T-helper 17 cell (primary cell): ENCODE measurements around the gene RASGEF1C. TPM values are rescaled to one million over a fixed set of nuclear protein-coding genes. Genes with fewer than 3 reads are reported as not detected.

Source experiments
- ATAC-seq: fragments of 150-1000 bp; cut with Tn5 transposase; 2 replicates; pipeline ENCODE4 v1.10.0; 2021; ENCODE audit warnings: mild to moderate bottlenecking, moderate library complexity
- DNase-seq, 3 donors: peaks; one replicate each; pipeline versions ENCODE4 v3.0.0 to v3.0.0-alpha.2; 2020 to 2021
- H3K9me3 ChIP-seq: one replicate; pipeline ENCODE4 v1.7.0; 2013; ENCODE audit warnings: low read length, mild to moderate bottlenecking; ENCODE audit not compliant: control insufficient read depth, poor library complexity, severe bottlenecking
- H3K27ac Mint-ChIP-seq: one replicate; pipeline ENCODE4 v1.8.0; 2022; ENCODE audit warnings: mild to moderate bottlenecking, moderate library complexity, mixed read lengths
- H3K27me3 Mint-ChIP-seq: one replicate; pipeline ENCODE4 v1.8.0; 2022; ENCODE audit warnings: mixed read lengths
- H3K36me3 Mint-ChIP-seq: one replicate; pipeline ENCODE4 v1.8.0; 2022; ENCODE audit warnings: low read depth, mixed read lengths
- H3K4me1 Mint-ChIP-seq: one replicate; pipeline ENCODE4 v1.8.0; 2022; ENCODE audit warnings: mild to moderate bottlenecking, mixed read lengths
- H3K4me3 Mint-ChIP-seq: one replicate; pipeline ENCODE4 v1.8.0; 2022; ENCODE audit warnings: mild to moderate bottlenecking, moderate library complexity, mixed read lengths
- total RNA-seq, 4 donors: library from RNA in 2 of 4; stranded (reverse) in 2 of 4; gene quantifications; one replicate each; pipeline ENCODE4 v1.2.3 and lab custom pipeline; 2022 to 2026

RASGEF1C gene
- total RNA-seq, 2 donors from 2014 or later: not detected

- no peak for DNase-seq
- H3K27ac Mint-ChIP-seq: no peak overlapping the region
- H3K27me3 Mint-ChIP-seq: peaks cover 52% of the 10 kb centered on the region
- peaks cover 5% of the 10 kb centered on the region for H3K4me1 Mint-ChIP-seq
- no peaks in the 10 kb centered on the region for H3K36me3 Mint-ChIP-seq
- no peak overlapping the region for H3K4me3 Mint-ChIP-seq
- ATAC-seq: no peak
- H3K9me3 ChIP-seq: no peaks in the 10 kb centered on the region
Observed at GRCh38 chr5:180081481-180081880, 127.5 kb downstream of the RASGEF1C start.

DNA sequence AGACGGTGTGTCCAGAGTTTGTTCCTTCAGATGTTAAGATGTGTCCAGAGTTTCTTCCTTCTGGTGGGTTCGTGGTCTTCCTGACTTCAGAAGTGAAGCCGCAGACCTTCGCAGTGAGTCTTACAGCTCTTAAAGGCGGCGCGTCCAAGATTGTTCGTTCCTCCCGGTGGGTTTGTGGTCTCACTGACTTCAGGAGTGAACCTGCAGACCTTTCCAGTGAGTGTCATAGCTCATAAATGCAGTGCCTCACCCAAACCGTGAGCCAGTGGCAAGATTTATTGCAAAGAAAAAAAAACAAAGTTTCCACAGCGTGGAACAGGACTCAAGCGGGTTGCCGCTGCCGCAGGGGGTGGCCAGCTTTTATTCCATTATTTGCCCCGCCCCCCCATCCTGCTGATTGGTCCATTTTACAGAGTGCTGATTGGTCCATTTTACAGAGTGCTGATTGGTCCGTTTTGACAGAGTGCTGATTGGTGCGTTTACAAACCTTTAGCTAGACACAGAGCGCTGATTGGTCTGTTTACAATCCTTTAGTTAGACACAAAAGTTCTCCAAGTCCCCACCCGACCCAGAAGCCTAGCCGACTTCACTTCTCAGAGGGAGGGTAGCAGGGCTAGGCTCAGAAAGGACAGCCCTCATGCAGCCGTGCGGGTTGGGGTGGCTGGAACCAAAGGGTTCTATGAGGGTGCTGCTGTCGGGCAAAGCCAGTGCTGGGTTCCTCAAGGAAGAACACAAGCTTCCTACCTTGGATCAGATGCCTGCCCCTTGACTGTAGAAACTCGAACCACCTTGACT lies 128.3 kb downstream of the RASGEF1C start:
- no peaks in the 10 kb centered on the region for H3K9me3 ChIP-seq
- Mint-ChIP-seq H3K36me3 (no peaks in the 10 kb centered on the region), H3K27me3 (peaks cover 52% of the 10 kb centered on the region), H3K27ac (no peak overlapping the region), H3K4me3 (no peak overlapping the region), H3K4me1 (peaks cover 2% of the 10 kb centered on the region)
- DNase-seq (peak in 1 of 3 donors; percentile 23), ATAC-seq (peak; percentile 18)

DNA sequence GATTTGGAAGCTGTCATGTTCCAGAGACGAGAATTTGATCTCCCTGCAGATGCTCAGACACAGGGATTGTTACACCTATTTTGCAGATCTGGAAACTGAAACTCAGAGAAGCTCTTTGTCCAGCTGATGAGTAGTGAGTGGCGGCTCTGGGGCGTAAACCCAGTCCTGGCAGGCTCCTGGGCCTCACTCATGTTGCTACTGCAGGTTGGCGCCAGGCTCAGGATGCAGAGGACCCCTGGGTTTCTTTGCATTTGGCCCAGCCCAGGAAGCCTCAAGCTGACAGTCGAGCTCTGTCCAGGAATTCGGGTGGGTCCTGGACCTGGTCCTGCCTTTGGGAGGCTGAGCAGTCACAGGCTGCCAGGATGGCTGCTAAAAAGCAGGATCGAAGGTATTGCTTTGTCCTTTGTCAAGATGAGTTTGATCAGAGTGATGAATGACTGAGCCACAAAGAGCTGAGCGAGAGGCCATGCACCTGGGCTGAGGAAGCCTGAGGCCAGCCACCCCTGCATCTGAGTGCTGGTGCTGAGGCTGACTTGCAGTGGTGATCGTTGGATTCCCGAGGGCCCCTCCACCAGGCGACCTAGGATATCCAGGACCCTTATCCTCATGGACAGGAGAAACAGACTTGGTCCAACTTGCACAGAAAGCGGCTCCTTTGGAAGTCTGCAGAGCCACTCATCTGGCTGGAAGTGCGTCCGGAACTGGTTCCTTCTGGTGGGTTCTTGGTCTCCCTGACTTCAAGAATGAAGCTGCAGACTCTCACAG lies 129.1 kb downstream of the RASGEF1C start:
- no peaks in the 10 kb centered on the region for H3K9me3 ChIP-seq
- peaks cover 52% of the 10 kb centered on the region for H3K27me3 Mint-ChIP-seq
- H3K4me3 Mint-ChIP-seq: no peak overlapping the region
- no peak overlapping the region for H3K27ac Mint-ChIP-seq
- DNase-seq (no peak), ATAC-seq (no peak)
- H3K36me3 Mint-ChIP-seq: no peaks in the 10 kb centered on the region
- H3K4me1 Mint-ChIP-seq: no peaks in the 10 kb centered on the region

DNA sequence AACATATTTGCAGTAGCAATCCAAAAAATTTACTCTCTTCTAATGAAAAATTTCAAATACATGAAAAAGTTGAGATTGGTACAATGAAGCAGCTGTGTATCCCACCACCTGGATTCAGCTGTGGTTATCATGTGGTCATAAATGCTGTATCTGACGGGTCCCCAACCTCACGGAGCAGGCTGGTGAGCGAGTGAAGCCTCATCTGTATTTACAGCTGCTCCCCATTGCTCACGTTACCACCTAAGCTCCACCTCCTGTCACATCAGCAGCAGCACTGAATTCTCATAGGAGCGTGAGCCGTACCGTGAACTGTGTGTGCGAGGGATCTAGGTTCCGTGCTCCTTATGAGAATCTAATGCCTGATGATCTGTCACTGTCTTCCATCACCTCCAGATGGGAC lies 130.7 kb downstream of the RASGEF1C start:
- H3K9me3 ChIP-seq: no peaks in the 10 kb centered on the region
- DNase-seq (no peak), ATAC-seq (no peak)
- Mint-ChIP-seq H3K4me3 (no peak overlapping the region), H3K4me1 (peaks cover 2% of the 10 kb centered on the region), H3K36me3 (no peaks in the 10 kb centered on the region), H3K27ac (no peak overlapping the region), H3K27me3 (peaks cover 43% of the 10 kb centered on the region)

- Mint-ChIP-seq H3K27me3 (peaks cover 38% of the 10 kb centered on the region), H3K36me3 (no peaks in the 10 kb centered on the region)
Observed at GRCh38 chr5:180077594-180078284, 131.3 kb downstream of the RASGEF1C start.

GRCh38 chr5:180075703-180076102 lies 133.3 kb downstream of the RASGEF1C start:
- Mint-ChIP-seq H3K4me3 (no peak overlapping the region), H3K27ac (no peak overlapping the region), H3K27me3 (peaks cover 20% of the 10 kb centered on the region), H3K4me1 (peaks cover 10% of the 10 kb centered on the region), H3K36me3 (no peaks in the 10 kb centered on the region)
- H3K9me3 ChIP-seq: no peaks in the 10 kb centered on the region
- DNase-seq (no peak), ATAC-seq (no peak)

More at GRCh38 chr5:180077594-180078284, 131.3 kb downstream of the RASGEF1C start:
- ATAC-seq: no peak
- Mint-ChIP-seq H3K4me3 (no peak overlapping the region), H3K4me1 (peaks cover 4% of the 10 kb centered on the region), H3K27ac (no peak overlapping the region)
- DNase-seq: no peak
- no peaks in the 10 kb centered on the region for H3K9me3 ChIP-seq

DNA sequence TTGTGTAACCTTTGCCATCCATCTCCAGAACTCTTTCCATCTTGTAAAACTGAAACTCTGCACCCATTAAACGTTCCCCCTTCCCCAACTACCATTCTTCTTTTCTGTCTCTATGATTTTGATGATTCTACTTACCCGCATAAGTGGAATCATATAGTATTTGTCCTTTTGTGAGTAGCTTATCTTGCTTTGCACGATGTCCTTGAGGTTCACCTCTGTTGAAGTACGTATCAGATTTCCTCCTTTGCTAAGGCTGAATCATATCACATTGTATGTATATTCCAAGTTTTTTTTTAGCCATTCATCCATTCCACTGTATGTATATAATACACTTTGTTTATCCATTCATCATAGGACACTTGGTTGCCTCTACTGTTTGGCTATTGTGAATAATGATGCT lies 134.5 kb downstream of the RASGEF1C start:
- H3K9me3 ChIP-seq: no peaks in the 10 kb centered on the region
- Mint-ChIP-seq H3K4me3 (no peak overlapping the region), H3K4me1 (peaks cover 19% of the 10 kb centered on the region), H3K27ac (peak overlapping the region; percentile 77), H3K36me3 (no peaks in the 10 kb centered on the region), H3K27me3 (peaks cover 8% of the 10 kb centered on the region)
- DNase-seq (no peak), ATAC-seq (no peak)

DNA sequence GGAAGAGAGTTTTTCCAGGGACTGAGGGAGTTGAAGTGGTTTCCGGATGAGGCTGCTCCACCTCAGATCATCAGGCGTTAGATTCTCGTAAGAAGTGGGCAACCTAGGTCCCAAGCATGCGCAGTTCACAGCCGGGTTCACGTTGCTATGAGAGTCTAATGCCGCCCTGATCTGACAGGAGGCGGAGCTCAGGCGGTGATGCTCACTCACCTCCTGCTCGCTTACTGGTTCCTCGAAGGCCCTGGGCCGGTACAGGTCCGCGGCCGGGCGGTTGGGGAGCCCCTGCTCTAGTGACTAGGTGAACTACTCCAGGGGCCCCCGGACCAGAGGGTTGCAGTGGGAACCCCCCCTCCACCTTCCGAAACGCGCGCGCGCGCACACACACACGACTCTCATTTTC lies 136.5 kb downstream of the RASGEF1C start:
- H3K27me3 Mint-ChIP-seq: no peaks in the 10 kb centered on the region
- peaks cover 19% of the 10 kb centered on the region for H3K4me1 Mint-ChIP-seq
- no peak for DNase-seq
- peak overlapping the region; percentile 57 for H3K4me3 Mint-ChIP-seq
- no peaks in the 10 kb centered on the region for H3K9me3 ChIP-seq
- no peak for ATAC-seq
- no peaks in the 10 kb centered on the region for H3K36me3 Mint-ChIP-seq
- H3K27ac Mint-ChIP-seq: peak overlapping the region; percentile 69

DNA sequence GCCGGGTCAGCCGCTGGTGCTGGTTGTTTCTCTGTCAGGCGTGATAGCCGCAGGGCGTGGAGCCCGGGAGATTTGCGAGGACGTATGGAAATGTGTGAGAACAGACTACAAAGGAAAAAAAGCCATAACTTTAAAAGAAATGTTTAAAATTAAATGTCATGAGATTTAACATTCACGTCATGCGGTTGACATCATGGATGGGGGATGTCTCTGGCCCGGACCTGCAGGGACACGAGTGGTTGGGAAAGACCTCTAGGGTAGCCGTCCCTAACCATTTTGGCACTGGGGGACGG lies 136.8 kb downstream of the RASGEF1C start:
- DNase-seq: no peak
- Mint-ChIP-seq H3K27ac (peak overlapping the region; percentile 69), H3K4me1 (peaks cover 19% of the 10 kb centered on the region), H3K36me3 (no peaks in the 10 kb centered on the region), H3K4me3 (peak overlapping the region; percentile 88), H3K27me3 (no peaks in the 10 kb centered on the region)
- no peaks in the 10 kb centered on the region for H3K9me3 ChIP-seq
- ATAC-seq: no peak

DNA sequence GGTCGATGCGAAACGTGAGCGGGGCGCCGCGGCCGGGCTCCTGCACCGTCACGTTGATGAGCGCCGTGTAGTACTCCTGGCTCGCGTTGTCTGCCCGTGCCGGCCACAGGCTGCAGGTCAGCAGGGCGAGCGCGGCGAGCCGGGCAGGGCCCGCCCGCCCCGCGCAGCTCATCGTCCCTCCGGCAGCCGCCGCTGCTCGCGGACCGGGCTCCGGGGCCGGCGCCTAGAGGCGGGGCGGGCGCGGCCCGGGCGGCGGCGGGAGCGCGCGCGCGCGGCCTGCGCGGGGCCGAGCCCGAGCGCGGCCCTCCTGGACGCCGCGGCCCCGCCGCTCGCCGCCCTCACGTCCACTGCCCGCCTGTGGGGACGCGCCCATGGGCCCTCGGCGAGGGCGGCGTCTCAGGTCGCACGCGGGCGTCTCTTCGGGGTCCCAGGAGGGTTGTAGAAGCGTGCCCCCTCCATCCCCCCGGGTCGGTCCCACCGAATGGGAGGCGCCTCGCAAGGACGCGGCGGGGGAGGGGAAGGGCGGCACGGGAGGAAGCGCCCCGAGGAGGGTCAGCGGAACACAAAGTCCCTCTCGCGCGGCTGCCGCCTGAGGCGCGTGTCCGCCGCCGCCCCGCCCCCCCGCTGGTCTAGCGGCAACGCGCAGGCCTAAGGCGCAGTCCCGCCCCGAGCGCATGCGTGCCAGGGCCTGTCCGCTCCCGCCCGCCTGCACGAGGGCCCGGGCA lies 137.3 kb downstream of the RASGEF1C start, which contains the start of gene RNF130:
Gene RNF130 (minus strand): TSS at position 229 of the 725 bp plus-strand sequence. CDS start 57 bp downstream, at position 172.
- Mint-ChIP-seq H3K27me3 (no peaks in the 10 kb centered on the region), H3K4me3 (peak within 1 kb of the TSS; percentile 94), H3K36me3 (no peaks in the 10 kb centered on the region), H3K4me1 (peaks cover 19% of the 10 kb centered on the region), H3K27ac (peak within 1 kb of the TSS; percentile 69)
- peak; percentile 85 for ATAC-seq
- DNase-seq: peak; percentile 70 to 79 (median 75)
- no peaks in the 10 kb centered on the region for H3K9me3 ChIP-seq

GRCh38 chr5:180070756-180071530 lies 138.1 kb downstream of the RASGEF1C start:
- peak overlapping the region; percentile 94 for H3K4me3 Mint-ChIP-seq
- ATAC-seq: peak; percentile 19
- no peak for DNase-seq
- no peaks in the 10 kb centered on the region for H3K27me3 Mint-ChIP-seq
- H3K9me3 ChIP-seq: no peaks in the 10 kb centered on the region
- H3K4me1 Mint-ChIP-seq: peaks cover 19% of the 10 kb centered on the region
- H3K27ac Mint-ChIP-seq: peak overlapping the region; percentile 19
- no peaks in the 10 kb centered on the region for H3K36me3 Mint-ChIP-seq

DNA sequence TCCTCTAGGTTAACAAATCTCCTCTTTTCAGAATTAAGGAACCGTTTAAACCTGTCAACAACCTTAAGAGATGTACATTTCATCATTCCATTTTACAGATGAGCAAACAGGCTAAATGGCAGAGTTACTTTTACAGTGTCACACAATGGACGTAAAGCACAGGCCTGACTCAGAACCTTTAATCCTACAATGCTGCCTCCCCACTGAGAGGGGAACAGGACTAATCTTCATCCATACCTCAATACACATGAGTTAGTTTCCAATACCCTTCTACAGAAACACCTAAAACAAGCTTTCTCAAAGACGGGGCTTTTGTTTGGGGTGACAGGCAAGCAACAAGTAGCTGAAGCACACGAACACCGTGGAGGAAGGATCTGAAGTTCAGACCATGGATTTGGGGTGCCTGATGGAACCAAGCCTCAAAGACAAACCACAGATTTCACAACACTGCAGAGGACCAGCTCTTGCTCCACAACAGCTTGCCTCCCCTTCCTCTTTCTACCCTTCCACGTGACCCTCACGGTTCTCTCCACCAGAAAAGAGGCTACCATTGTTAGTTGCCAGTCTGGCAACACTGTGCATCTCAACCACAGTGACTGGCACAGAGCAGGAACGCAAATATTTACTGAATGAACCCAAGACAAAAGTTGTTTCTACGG lies 139.3 kb downstream of the RASGEF1C start:
- DNase-seq: no peak
- no peak for ATAC-seq
- H3K27me3 Mint-ChIP-seq: no peaks in the 10 kb centered on the region
- no peaks in the 10 kb centered on the region for H3K9me3 ChIP-seq
- peak overlapping the region; percentile 28 for H3K4me3 Mint-ChIP-seq
- H3K4me1 Mint-ChIP-seq: peaks cover 19% of the 10 kb centered on the region
- H3K27ac Mint-ChIP-seq: no peak overlapping the region
- no peaks in the 10 kb centered on the region for H3K36me3 Mint-ChIP-seq
